Epithelial cell of proximal tubule (primary cell): ENCODE results near the gene POLR2C. TPM values are rescaled to one million over a fixed set of nuclear protein-coding genes. Genes with fewer than 3 reads are reported as not detected.
A peak's percentile ranks its signal among the peaks of the same experiment; 100 is the strongest.
"Not testable (repeated sequence)": the region's sequence is repeated elsewhere in the genome, so short reads cannot be mapped to it uniquely, and the experiment has no call there.

Experiments
- DNase-seq: peaks from one replicate; pipeline ENCODE4 v3.0.0-alpha.2; 2011; ENCODE audit warnings: low read depth
- H3K4me3 ChIP-seq: 2 replicates; pipeline ENCODE4 v1.5.1; 2011; ENCODE audit warnings: low read depth, mild to moderate bottlenecking, low read length
- total RNA-seq: library from RNA; depleted of rRNA; stranded (reverse); fragments of >200 nt; gene quantifications from 2 replicates; pipeline ENCODE4 v1.2.3, GENCODE V29; 2015
- TF ChIP-seq, protein P1 (sequence below): conservative IDR thresholded peaks from 2 replicates; pipeline ENCODE4 v1.5.1; 2012; ENCODE audit warnings: low read depth, mild to moderate bottlenecking, low read length

POLR2C gene
- total RNA-seq, 1 donor from 2014 or later: 64.5 TPM

DNA sequence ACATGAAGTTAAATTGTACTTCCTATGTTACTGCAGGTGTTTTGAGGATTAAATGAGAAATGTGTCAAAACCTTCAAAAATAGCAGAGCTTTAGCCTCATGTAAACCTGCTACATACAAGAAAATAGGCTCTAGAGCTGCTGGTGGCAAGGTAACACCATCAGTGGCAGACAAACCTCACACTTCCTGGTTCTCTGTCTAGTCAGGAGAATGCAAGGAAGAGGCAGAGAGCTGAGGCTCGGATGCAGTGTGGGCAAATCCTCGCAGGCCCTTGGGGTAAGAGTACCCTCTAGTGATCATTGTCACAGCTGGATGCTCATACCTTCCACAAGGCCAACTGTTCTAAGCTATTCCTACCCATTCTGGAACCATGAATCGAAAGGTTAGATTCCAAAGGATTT is 29.5 kb upstream of the POLR2C start:
- TF ChIP-seq, protein P1, sequence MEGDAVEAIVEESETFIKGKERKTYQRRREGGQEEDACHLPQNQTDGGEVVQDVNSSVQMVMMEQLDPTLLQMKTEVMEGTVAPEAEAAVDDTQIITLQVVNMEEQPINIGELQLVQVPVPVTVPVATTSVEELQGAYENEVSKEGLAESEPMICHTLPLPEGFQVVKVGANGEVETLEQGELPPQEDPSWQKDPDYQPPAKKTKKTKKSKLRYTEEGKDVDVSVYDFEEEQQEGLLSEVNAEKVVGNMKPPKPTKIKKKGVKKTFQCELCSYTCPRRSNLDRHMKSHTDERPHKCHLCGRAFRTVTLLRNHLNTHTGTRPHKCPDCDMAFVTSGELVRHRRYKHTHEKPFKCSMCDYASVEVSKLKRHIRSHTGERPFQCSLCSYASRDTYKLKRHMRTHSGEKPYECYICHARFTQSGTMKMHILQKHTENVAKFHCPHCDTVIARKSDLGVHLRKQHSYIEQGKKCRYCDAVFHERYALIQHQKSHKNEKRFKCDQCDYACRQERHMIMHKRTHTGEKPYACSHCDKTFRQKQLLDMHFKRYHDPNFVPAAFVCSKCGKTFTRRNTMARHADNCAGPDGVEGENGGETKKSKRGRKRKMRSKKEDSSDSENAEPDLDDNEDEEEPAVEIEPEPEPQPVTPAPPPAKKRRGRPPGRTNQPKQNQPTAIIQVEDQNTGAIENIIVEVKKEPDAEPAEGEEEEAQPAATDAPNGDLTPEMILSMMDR: no peak
- no peak for DNase-seq
- H3K4me3 ChIP-seq: no peak overlapping the region

DNA sequence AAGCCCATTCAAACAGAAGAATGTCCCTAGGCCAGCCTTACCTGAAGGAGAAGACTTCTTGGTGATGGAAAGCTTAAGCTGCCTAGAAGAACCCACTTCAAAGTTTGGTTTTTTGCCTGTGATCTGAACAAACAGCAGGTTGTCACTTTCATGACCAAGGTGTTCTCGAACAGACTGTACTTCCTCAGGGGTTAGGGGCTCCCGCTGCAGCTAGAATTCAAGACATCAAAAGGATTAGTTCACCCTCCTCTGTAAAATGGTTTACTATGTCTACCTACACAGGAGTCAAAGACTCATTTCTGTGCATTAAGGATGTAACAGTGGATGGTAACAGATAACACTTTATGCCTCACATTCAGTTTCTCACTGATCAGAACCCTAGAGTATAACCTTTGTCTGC is 28.5 kb upstream of the POLR2C start:
- no peak overlapping the region for H3K4me3 ChIP-seq
- TF ChIP-seq, protein P1: no peak
- no peak for DNase-seq

DNA sequence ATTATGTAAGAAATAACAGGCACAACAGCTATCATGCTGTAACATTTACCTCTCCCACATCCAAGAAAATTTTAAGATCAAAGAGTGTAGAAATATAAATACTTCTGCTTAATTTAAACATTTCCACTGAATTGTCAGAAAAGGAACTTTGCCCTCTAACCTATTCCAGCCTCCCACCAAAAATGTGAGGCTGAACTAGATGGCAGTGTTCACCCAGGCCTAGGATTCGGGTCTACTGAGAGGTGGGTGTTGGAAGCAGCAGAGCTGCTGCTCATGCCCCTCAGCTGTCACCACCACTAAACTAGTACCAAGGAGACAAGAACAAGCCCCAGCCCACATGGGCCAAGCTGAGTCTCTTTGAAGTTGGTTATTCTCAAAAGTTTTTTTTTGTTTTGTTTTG is 26.6 kb upstream of the POLR2C start:
- DNase-seq: no peak
- TF ChIP-seq, protein P1: no peak
- H3K4me3 ChIP-seq: no peak overlapping the region

DNA sequence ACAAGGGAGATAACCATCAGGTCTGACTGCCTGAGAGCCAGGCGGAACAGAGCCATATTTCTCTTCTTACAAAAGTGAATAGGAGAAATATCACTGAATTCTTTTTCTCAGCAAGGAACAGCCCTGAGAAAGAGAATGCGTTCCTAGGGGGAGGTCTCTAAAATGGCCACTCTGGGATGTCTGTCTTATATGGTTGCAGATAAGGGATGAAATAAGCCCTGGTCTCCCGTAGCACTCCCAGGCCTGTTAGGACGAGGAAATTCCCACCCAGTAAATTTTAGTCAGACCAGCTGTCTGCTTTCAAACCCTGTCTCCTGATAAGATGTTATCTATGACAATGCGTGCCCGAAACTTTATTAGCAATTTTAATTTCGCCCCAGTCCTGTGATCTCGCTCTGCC is 22.5 kb upstream of the POLR2C start:
- not testable (repeated sequence) for H3K4me3 ChIP-seq, DNase-seq

DNA sequence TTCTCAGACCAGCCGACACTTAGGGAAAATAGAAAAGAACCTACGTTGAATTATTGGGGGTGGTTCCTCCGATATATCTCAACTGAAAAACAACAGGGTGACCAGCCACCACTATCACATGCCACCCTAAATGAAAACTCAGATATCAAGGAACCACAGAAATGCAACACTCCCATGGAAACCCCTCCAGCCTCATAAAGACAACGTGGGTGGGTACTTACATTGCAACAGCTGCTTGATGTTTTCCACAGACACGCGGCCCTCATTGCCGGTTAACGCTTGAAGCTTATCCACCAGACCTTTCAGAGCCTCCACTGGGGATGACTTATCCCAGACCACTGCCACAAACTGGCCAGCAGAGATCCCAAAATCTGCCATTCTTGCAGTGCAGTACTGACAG is 21.9 kb upstream of the POLR2C start:
- not testable (repeated sequence) for H3K4me3 ChIP-seq, DNase-seq

DNA sequence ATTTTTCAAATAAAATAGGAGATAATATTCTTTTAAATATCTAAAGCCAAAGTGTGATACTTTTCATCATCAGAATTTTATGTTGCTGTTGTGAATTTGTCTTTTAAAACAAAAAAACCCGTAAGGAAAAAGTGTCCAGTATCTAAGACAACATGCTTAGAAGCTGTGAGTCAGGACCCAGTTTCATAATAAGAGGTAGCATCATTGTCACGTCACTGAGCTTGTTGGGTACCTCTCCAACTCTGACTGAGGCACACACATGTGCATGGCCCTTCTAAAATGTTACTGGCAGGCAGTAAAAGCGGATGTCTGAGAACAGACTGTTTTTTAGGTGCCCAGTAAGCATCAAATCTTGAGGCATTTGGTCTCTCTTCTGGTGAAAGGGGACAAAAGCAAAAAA is 17.8 kb upstream of the POLR2C start:
- no peak overlapping the region for H3K4me3 ChIP-seq
- TF ChIP-seq, protein P1: no peak
- no peak for DNase-seq

DNA sequence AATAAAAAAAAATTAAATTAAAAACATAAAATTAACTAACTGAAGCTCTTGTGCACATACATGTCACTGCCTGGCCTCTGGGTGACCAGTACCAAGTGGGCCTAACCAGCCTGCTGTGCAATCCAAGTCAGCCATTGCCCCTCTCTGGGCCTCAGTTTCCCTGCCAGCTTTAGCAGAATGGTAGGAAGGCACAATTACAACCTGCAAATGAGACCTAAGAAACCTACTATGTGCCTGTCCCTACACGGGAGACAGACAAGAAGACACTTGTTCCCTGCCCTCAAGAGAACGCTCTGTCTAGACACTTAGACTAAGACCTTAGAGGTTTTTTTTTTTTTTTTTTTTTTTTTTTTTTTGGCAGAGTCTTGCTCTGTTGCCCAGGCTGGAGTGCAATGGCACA is 17.0 kb upstream of the POLR2C start:
- H3K4me3 ChIP-seq: no peak overlapping the region
- TF ChIP-seq, protein P1: no peak
- DNase-seq: no peak

DNA sequence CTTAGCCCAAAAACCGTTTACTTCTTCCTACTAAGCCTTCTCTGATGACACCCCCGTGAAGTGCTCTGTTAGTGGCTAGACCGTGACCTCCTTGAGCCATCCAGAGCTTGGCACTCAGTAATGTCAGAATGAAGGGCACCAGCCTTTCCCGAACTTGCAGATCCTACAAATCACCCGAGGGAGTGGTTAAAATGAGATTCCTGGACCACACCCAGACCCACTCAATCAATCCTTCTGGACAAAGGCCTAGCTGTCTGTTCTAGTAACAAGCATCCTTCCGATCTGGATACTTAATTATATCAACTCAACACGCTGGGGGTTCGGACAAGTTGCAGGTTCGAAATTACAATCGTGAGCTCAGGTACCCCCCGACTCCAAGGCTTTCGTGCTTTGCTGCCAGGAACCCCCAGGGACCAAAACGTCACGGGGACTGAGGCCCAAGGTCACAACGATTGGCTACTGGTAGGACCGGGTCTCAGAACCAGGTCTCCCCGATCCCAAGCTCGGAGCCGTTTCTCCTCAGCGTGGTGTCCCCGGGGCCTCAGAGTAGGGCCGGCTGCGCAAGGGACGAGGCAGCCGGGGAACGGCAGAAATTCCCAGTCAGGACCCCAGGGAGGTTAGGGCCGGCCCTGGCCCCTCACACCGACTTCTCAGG is 15.8 kb upstream of the POLR2C start:
- TF ChIP-seq, protein P1: no peak
- H3K4me3 ChIP-seq: peak overlapping the region; percentile 99
- DNase-seq: no peak
